ENCODE data around the gene ERMN.

DNA sequence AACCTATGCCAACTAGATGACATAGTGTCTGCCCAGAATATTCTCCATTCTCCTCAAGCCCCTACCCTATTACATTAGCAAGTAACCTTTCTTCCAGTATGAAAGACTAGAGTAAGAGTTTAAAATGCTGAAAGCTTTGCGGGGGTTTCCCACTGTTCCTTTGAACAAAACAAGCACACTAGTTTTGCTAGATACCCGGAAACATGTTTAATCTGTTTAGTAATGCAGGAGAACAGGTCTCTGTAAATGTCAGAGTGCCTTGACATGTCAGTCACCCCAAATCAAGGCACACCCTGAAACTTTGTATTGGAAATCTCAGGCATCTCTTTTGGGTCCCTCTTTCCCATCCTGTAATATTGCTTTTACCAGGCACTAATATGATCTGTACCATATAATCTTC is 56.6 kb downstream of the ERMN start:
- TF ChIP-seq, protein P1, sequence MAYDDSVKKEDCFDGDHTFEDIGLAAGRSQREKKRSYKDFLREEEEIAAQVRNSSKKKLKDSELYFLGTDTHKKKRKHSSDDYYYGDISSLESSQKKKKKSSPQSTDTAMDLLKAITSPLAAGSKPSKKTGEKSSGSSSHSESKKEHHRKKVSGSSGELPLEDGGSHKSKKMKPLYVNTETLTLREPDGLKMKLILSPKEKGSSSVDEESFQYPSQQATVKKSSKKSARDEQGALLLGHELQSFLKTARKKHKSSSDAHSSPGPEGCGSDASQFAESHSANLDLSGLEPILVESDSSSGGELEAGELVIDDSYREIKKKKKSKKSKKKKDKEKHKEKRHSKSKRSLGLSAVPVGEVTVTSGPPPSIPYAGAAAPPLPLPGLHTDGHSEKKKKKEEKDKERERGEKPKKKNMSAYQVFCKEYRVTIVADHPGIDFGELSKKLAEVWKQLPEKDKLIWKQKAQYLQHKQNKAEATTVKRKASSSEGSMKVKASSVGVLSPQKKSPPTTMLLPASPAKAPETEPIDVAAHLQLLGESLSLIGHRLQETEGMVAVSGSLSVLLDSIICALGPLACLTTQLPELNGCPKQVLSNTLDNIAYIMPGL (CRISPR knock-in tag; IDR thresholded peaks at IDR 0.05), result no peak
- no peak for TF ChIP-seq NR2C2 (CRISPR knock-in tag; IDR thresholded peaks at IDR 0.05)
- no peak for TF ChIP-seq JUN (CRISPR knock-in tag; IDR thresholded peaks at IDR 0.05)
- TF ChIP-seq, protein P2, sequence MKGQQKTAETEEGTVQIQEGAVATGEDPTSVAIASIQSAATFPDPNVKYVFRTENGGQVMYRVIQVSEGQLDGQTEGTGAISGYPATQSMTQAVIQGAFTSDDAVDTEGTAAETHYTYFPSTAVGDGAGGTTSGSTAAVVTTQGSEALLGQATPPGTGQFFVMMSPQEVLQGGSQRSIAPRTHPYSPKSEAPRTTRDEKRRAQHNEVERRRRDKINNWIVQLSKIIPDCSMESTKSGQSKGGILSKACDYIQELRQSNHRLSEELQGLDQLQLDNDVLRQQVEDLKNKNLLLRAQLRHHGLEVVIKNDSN (CRISPR knock-in tag; IDR thresholded peaks at IDR 0.05), result no peak
- TF ChIP-seq, protein P3, sequence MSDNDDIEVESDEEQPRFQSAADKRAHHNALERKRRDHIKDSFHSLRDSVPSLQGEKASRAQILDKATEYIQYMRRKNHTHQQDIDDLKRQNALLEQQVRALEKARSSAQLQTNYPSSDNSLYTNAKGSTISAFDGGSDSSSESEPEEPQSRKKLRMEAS (CRISPR knock-in tag; IDR thresholded peaks at IDR 0.05), result no peak
- TF ChIP-seq, protein P4, sequence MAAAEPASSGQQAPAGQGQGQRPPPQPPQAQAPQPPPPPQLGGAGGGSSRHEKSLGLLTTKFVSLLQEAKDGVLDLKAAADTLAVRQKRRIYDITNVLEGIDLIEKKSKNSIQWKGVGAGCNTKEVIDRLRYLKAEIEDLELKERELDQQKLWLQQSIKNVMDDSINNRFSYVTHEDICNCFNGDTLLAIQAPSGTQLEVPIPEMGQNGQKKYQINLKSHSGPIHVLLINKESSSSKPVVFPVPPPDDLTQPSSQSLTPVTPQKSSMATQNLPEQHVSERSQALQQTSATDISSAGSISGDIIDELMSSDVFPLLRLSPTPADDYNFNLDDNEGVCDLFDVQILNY (CRISPR knock-in tag; IDR thresholded peaks at IDR 0.05), result no peak
- TF ChIP-seq SP1 (CRISPR knock-in tag; conservative IDR thresholded peaks at IDR 0.05), result no peak
- TF ChIP-seq, protein P5, sequence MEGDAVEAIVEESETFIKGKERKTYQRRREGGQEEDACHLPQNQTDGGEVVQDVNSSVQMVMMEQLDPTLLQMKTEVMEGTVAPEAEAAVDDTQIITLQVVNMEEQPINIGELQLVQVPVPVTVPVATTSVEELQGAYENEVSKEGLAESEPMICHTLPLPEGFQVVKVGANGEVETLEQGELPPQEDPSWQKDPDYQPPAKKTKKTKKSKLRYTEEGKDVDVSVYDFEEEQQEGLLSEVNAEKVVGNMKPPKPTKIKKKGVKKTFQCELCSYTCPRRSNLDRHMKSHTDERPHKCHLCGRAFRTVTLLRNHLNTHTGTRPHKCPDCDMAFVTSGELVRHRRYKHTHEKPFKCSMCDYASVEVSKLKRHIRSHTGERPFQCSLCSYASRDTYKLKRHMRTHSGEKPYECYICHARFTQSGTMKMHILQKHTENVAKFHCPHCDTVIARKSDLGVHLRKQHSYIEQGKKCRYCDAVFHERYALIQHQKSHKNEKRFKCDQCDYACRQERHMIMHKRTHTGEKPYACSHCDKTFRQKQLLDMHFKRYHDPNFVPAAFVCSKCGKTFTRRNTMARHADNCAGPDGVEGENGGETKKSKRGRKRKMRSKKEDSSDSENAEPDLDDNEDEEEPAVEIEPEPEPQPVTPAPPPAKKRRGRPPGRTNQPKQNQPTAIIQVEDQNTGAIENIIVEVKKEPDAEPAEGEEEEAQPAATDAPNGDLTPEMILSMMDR (IDR thresholded peaks at IDR 0.05), result no peak
- TF ChIP-seq, protein P6, sequence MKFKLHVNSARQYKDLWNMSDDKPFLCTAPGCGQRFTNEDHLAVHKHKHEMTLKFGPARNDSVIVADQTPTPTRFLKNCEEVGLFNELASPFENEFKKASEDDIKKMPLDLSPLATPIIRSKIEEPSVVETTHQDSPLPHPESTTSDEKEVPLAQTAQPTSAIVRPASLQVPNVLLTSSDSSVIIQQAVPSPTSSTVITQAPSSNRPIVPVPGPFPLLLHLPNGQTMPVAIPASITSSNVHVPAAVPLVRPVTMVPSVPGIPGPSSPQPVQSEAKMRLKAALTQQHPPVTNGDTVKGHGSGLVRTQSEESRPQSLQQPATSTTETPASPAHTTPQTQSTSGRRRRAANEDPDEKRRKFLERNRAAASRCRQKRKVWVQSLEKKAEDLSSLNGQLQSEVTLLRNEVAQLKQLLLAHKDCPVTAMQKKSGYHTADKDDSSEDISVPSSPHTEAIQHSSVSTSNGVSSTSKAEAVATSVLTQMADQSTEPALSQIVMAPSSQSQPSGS (CRISPR knock-in tag; IDR thresholded peaks at IDR 0.05; ENCODE audit: borderline replicate concordance, low read depth), result no peak
- no peak for TF ChIP-seq ZNF263 (CRISPR knock-in tag; IDR thresholded peaks at IDR 0.05; ENCODE audit: low read depth)
- TF ChIP-seq NFYB (CRISPR knock-in tag; conservative IDR thresholded peaks at IDR 0.05; ENCODE audit: low read depth), result no peak

Measured in WTC11 (cell line).